ENCODE results near the gene ATP12A. TPM values are rescaled to one million over a fixed set of nuclear protein-coding genes. Genes with fewer than 3 reads are reported as not detected.

Gene ATP12A
- polyA plus RNA-seq, 12 donors = 0.04 to 0.19 (median 0.08) TPM; not detected in 6

DNA sequence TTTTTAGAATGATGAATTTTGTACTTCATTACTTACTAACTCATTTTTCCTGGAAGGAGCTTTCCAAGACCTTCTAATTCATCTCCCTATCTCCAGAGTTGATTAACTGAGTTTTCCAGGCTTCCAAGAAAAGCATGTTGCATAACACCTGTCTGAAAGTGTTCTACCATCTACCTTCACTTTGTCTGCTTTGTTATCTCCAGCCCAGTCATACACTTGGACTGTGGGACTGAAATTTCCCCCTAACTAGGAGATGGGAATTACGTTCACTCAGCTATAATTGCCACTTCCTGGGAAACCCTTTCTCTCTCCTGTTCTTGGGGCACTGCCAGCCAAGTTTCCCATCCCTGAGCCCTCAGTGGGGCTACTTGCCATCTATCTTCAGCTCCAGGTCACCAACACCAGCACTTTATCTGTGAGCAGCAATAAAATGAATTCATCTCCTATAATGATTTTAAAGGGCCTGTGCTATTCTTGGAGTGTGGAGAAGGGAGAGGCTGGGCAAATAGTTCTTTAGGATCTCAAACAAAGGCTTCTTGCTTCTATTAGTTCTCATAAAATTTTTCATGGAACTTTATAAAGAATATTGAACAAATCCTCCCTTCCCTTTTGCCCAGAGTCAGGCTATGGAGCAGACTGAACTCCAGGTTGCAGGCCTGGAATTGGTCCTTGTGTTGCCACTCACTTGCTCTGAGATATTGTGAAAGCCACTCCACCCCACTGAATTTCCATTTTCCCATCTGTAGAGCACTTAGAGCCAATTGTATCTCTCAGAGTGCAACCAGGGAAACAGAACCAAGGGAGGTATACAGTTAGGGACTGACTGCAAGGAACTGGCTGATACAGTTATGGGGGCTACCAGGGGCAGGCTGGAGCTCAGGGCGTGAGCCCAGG, 17.8 kb upstream of the ATP12A start:
- no peak for DNase-seq

DNA sequence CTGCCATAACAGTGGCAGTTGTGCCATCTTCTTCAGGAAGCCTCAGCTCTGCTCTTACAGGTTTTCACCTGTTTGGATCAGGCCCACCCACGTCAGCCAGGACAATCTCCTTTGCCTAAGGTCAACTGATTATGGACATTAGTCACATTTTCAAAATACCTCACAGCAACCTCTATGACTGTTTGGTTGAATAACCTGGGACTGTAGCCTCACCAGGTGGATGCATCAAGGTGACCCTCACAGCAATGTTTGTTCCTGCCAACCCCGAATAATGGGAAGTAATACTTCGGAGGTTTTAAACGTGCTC, 17.2 kb upstream of the ATP12A start:
- DNase-seq = no peak

DNA sequence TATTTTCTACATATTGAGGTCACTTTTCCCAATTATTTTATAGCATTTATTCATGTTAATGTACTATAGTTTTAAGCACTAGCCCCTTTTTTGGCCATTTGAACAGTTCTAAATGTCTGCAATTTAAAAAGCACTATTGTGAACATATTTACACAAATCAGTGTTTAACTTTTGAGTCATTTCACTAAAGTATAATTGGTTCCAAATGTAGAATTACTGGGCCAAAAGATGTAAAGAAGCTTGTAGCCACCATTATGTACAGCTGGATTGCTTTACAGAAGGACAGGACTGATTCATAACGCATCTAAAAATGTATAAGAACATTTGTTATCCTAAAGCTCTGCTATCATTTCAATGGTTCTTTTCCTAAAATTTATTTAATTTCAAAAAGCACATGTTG, 16.6 kb upstream of the ATP12A start:
- DNase-seq = no peak

DNA sequence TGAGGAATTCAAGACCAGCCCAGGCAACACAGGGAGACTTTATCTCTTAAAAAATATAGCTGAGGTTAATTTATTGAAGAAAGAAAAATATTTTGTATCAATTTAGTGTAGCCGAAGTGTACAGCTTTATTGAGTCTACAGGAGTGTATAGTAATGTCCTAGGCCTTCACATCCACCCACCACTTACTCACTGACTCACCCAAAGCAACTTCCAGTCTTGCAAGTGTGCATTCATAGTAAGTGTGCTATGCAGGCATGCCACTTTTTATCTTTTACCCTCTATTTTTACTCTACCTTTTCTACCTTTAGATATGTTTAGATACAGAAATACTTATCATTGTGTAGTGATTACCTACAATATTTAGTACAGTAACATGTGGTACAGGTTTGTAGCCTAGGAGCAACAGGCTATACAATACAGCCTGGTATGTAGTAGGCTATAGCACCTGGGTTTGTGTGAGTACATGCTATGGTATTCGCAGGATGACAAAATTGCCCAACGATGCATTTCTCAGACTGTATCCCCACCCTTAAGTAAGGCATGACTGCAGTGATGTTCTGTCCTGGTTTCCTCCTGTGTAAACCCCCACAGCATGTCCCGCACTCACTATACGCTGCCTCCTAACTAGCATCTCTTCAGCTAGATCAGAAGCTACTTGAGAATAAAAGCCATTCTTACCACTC, 15.3 kb upstream of the ATP12A start:
- DNase-seq = no peak

DNA sequence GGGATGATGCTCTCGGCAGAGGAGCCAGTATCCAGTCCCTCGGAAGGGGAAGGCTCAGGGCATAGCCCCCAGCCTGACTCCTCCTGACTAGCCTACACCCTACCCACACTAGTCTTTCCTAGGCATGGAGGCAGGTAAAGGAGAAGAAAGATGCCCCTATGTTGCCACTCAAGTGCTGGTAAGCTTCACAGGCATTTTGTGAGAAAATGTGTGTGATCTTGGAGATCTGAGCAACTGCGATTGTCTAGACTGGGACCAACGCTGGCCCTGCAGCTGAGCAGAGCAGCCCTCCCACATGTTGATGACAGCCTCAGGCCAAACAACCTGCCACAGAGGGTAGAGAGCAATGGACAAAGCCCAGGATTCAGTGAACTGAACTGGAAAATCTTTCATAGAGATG, 11.7 kb upstream of the ATP12A start:
- DNase-seq = no peak

DNA sequence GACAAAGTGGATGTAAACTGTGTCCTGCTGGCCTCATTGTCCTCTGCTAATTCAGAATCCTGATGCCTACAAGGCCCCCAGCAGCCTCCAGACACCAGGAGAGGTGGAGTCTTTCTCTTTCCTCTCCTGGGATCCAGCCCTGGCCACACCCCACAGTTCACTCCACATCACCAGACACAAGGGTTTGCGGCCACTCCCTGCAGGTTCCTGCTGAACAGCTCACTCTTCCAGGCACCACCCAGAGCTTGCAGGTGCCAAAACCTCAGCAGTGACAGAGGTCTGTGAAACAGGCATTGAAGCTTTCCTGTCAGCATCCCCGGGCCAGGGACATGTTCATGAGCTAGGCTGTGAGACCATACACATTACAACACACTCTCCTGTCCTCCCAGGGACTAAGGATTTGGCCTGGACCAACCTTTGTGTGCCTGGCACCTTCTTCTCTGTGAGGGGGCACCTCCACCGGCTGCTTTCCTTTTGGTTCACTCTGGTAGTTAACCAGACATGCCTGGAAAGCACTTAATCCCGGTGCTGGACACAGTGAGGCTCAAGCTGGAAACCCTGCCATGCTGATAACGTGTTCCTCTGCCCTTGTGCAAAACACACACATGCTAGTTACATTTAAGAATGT, 11.1 kb upstream of the ATP12A start:
- DNase-seq = no peak

DNA sequence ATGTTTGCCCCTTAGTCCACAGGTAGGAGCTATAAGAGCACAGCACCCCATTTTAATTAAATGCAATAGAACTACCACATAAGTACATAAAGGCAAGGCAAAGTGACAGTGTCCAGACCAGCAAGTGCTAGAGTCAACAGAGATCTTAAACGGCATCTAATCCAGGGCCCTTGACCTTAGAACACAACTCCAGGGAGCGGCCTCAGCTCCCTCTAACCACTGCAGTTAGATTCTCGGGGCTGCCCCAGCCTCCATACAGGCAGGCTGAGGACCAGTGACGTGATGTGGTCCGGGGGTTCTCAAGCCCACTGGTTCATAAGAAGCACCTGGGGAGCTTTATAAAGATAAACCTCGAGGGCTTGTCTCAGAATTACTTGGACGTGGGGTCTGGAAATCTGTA, 10.0 kb upstream of the ATP12A start:
- no peak for DNase-seq

DNA sequence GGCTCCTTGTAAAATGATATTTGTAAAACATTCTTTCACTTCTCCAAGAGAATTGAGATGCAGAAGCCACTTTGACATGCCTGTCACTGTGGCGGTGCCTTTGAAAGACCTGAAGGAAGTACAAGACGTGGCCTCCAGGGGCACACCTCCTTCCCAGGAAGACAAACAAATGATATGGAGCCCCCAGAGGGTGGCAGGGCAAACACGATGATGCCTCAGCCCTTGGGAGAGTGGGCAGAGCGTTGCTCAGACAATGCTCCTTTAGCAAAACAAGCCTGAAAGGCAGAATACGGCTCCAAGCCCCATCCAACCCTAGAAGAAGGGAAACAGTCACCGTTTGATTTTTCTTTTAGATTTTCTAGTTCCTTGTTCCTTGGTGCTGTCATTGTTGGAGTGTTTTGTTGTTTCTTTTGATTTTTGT, 9.2 kb upstream of the ATP12A start:
- no peak for DNase-seq

DNA sequence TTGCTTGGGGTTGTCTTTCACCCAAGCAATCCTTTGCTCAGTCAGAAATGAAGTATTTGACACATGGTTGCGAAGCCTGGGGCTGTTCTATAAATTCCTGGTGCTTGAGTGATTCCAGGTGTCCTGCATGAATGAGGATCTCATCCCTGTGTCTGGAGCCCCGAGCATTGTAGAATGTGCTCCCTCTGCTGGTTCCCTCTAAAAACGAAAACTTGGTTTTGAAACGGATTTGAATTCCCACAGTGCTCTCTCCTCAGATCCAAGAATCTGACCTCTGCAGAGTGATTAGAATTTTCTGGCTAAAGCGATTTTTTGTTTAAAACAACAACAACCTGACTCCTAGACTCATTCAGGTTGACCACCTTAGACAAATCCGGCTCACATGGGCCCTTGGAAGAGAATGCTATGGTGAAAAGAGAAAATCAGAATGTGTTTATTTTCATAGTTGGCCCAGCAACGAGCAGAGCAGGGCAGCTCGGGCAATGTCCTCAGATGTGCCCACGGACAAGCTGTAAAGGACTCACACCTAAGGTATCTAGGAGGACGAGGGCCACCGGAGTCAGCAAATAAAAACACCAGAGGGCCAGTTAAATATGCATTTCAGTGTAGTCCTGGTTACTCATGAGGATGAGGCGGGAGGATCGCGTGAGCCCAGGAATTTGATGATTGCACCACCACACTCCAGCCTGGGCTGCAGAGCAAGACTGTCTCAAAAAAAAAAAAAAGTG, 8.7 kb upstream of the ATP12A start:
- peak; percentile 66 for DNase-seq

DNA sequence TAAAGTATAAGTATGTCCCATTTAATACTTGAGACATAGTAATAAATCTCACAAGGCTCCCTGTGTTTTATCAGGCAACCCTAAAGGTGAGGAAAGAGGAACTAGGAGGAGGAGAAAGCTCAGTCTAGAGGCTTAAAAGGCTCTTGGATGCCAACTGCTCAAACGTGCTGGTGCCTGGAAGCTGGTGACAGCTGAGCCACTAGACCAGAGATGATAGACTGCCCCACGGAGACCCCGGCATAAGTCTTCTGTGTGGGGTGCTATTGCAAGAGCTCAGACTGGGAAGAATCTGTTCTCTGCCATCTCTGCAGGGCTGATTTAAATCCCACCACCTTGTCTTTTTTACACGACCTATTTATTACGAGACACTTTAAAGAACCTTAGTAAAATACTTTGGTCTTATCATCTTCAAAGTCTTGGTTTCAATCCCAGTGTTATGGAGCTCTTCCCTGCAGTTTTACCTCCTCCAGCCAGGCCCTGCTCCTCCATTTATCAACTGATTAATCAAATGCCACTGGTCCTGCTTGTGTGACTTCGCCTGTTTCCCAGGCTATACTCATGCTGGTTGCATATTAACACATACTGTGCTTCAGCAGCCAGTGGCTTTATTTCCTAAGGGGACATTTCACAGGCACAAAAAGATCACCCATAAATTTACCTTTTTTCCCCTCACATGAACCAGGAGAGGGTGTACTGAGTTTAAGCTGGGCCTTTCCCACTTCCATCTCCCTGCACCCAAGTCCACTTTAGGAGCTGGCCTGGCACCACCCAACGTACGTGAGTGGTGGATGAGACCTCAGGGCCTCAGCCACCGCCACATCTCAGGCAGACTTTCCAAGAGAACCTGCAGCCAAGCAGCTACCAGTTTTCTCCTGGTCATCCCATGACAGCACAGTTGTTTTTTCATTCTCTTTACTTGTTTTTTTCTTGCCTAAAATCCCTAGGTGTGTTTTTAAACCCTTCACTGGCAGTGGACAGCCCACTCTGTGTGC, 7.8 kb upstream of the ATP12A start:
- DNase-seq = no peak

DNA sequence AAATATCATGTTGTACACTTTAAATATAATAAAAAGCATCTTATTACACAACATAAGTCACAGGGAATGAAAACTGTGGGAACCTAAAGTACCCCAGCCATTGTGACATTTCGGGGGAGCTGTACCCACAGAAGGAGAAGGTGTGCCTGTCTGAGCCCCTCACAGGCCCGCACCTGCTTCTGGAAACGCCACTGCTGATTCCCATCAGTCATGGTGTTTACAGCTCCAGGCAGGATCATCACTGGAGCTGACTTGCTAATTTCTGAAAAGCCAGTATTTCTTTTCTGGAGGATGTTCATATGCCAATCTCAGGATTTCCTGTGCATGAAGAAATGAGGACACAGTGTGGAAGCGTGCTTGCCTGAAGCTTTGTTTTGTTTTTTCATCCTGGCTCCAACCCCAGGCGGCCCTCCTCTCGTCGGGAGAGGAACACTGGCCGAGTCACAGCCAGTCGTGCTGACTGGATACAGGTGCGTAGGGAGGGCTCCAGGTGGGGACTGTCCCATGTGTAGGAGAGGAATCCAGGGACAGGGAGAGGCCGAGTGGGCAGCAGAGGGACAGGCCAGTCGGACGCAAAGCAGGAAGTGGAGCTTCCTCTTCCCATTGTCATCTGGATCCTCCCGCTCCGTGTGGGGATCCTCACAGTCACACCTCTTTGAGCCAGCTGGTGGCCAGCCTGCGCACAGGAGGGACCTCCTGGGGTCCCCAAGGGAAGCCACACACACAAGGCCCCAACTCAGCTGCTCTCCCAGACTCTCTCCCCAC, 4.2 kb upstream of the ATP12A start:
- no peak for DNase-seq

DNA sequence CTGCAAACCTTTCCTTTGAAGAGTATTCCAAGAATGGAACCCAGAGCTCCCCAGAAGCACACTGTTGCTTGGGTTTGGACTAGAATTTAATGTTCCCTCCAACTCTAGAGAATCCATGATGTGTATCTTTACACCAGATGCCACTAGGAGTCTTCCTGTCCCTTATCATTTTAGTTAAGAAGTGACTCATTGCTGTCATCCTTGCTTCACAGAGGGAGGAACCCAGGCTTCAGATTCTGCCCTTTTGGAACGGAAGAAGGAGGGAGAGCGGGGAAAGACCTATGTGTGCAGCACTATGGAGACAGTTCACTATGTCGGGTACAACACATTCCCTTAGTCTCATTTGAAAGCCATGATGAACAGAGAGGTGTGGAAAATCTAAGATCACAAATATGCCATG, 2.1 kb upstream of the ATP12A start:
- DNase-seq = no peak

DNA sequence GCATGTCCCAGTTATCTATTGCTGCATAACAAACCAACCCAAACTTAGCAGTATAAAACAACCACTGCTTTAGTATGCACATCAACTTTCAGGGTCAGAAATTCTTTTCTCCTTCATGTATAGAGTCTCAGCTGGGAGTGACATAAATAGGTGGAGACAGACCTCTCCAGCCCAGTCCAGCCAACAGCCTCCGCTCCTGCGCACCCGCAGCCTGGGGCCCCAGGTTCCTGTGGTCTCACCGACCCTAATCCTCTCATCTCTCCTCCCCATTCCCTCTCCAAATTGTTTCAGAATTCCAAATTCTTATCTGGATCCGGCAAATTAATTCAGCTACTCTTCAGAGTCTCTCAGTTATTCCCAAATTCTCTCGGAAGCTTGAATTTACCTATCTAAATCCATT, 522 bp upstream of the ATP12A start:
- no peak for DNase-seq

DNA sequence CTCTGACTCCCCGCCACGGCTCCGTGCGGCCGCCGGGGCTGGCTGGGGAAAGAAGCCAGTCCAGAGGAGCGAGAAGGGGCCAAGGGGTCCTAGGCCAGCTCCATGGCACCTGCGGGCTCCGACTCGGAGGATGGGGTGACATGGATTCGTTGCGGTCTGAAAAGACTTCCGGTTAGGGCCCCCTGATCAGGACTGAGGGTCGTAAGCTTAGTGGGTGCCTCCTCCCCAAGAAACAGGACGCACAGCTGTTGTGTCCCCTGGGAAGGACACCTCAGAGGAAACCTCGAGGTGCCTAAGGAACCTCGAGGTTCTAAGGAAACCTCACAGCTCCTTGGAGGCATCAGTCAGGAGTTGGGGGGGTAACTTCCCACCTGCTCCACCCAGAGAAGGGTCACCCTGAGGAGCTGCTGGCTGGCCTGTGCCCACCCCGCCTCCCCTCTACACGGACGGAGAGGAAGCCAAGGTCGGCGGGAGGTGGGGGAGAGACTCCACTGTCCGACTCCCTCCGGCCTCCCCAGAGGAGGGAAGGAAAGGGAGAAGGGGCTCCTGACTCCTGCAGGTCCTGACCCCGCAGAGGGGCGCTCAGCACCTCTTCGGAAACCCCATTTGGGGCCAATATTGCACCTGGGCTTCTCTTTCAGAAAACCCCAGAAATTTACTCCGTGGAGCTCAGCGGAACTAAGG, 855 bp downstream of the ATP12A start:
- no peak for DNase-seq

DNA sequence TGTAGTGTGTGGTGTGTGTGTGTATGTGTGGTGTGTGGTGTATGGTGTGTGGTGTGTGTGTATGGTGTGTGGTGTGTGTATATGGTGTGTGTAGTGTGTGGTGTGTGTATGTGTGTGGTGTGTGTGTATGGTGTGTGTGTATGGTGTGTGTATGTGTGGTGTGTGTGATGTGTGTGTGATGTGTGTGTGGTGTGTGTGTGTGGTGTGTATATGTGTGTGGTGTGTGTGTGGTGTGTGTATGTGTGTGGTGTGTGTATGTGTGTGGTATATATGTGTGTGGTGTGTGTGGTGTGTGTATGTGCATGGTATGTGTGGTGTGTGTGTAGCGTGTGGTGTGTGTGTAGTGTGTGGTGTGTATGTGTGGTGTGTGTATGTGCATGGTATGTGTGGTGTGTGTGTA, 1.7 kb downstream of the ATP12A start:
- DNase-seq = no peak

DNA sequence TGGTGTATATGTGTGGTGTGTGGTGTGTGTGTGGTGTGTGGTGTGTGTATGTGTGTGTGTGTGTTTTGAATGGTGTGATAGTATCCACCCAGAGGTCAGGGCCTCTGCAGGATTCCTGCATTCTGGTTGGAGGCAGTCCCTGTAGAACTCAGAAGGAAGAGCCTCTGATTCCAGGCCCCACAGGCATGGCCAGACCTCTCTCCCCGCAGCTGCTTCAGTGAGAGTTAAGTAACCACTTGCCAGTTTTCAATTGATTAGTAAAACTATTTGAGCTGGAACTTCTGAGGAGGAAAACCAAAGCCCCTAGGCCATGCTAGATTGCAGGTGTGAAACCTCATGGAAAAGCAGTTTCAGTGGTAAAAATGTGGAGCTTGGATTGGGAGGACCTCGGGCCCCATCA, 2.1 kb downstream of the ATP12A start:
- DNase-seq = no peak

DNA sequence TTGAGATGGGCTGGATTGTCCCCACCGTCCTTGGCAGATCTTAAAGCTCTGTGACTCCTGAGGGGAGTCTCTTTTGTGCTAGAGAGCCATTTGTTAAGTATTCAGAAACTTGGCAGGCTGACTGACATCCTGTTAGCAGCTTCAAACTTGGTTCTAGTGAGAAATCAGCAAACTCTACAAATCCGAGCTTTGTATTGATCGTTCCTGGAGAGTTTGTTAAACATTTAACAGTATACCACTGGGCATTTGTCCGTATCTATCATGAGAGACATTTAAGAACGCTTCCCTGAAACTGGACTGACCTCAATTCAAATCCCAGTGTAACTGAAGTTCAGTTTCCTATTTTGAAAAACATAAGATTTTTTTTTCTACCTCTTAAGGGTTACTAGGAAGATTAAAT, 3.1 kb downstream of the ATP12A start:
- no peak for DNase-seq

DNA sequence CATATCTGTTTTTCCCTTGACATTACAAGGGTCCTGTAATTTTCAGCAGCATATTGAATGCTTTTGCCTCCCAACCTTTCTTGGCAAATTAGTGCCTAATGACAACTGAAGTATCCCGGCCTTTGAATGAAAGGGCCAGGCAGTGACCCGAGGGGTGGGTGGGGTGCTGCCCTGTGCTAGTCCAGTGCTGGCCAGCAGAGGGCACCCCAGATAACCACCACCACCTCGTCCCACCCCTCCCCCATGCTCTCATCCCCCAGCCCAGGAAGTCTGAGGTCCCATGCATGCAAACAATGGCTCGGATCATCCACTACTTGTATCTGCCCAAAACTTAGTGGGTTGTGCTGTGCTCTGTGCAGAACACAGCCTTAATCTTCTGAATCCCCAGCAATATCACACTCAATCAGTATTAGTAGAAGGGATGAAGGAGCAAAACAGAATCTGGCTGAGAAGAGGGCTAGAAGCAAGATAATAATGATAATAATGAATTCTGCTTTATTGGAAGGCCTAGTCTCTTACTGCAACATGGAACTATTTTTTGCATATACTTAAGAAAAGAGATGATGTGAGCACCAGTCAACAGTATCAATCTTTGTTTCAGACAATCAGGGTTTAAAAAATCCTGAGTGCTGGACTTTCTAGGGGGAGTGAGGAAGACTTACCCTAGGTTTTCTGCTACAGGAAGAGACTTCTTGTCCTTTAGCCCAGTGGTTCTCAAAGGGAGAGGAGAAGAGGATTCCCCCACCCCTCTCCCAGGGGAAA, 3.8 kb downstream of the ATP12A start:
- no peak for DNase-seq

DNA sequence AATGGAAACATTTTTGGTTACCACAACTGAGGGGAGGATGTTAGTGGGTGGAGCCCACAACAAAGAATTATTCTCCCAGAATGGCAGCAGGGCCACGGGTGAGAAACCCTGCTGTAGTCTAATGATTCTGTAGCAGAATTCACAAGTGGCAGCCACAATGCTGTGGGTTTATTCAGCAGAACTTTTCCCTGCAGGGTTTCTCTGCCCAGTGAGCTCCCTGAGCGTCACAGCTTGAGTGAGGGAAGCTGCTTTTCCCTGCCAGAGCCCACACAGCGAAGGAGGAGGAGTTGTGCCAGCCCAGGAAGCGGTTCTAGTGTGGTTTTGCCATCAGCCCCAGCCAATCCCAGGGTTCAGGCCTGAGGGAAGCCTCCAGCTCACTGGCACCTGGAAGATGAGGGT, 4.4 kb downstream of the ATP12A start:
- no peak for DNase-seq
